A549 (cell line): ENCODE results near the gene PORCN.

ENCODE experiments used
- CTCF ChIP-seq: fragments of >200 bp; sonication (Bioruptor Twin); formaldehyde crosslinking; IDR thresholded peaks from 3 replicates; pipeline ENCODE4 v1.5.1; 2016
- EP300 ChIP-seq, 2 experiments: fragments of >200 bp; sonication (Bioruptor Twin); formaldehyde crosslinking; IDR thresholded peaks; 2 replicates in 1 of 2; 3 replicates in 1 of 2; pipeline ENCODE4 v1.6.1; 2016 to 2017
- HEYL ChIP-seq: fragments of 250-450 bp; sonication (Bioruptor Pico); IDR thresholded peaks from 2 replicates; pipeline ENCODE4 v1.8.0; 2021; ENCODE audit warnings: mild to moderate bottlenecking, moderate library complexity
- MAFK ChIP-seq: fragments of 450-650 bp; IDR thresholded peaks from 2 replicates; pipeline ENCODE4 v1.6.1; 2014; ENCODE audit not compliant: partially characterized antibody
- NR3C1 ChIP-seq: fragments of >200 bp; sonication (Bioruptor Twin); formaldehyde crosslinking; IDR thresholded peaks from 3 replicates; pipeline ENCODE4 v1.6.1; 2017
- RFX5 ChIP-seq: fragments of 450-650 bp; IDR thresholded peaks from 2 replicates; pipeline ENCODE4 v1.7.1; 2014; ENCODE audit warnings: antibody characterized with exemption, mild to moderate bottlenecking, moderate library complexity
- RNF2 ChIP-seq: fragments of 200-600 bp; sonication (generic); IDR thresholded peaks from 2 replicates; pipeline ENCODE4 v1.6.1; 2016; ENCODE audit warnings: low read depth, mild to moderate bottlenecking, antibody characterized with exemption, moderate library complexity, borderline replicate concordance
- USF2 ChIP-seq: fragments of 450-650 bp; IDR thresholded peaks from 2 replicates; pipeline ENCODE4 v1.6.1; 2014; ENCODE audit warnings: antibody characterized with exemption
- ZFP36 ChIP-seq: fragments of 450-650 bp; IDR thresholded peaks from 2 replicates; pipeline ENCODE4 v1.6.1; 2014; ENCODE audit warnings: borderline replicate concordance; ENCODE audit not compliant: partially characterized antibody

GRCh38 chrX:48548871-48549270 lies 40.1 kb downstream of the PORCN start:
- TF ChIP-seq RFX5 (no peak), CTCF (no peak), RNF2 (no peak), NR3C1 (no peak), EP300 (IDR thresholded peaks at IDR 0.05) (no peak), HEYL (no peak), ZFP36 (no peak), USF2 (no peak), MAFK (no peak)
